HUES48 (cell line): Measurements from ENCODE around the gene CACNB4.
A peak's percentile ranks its signal among the peaks of the same experiment; 100 is the strongest.

ENCODE experiments used
- H3K27ac ChIP-seq: one replicate; pipeline ENCODE4 v1.7.0; 2013; ENCODE audit warnings: low read depth, low read length, inconsistent platforms
- H3K27me3 ChIP-seq: 2 replicates; pipeline ENCODE4 v1.6.1; 2013; ENCODE audit warnings: mild to moderate bottlenecking, low read length; ENCODE audit not compliant: control insufficient read depth, insufficient read depth
- H3K36me3 ChIP-seq: 2 replicates; pipeline ENCODE4 v1.6.1; 2013; ENCODE audit warnings: low read length; ENCODE audit not compliant: control insufficient read depth, insufficient read depth
- H3K4me1 ChIP-seq: 2 replicates; pipeline ENCODE4 v1.6.1; 2013; ENCODE audit warnings: mild to moderate bottlenecking, low read length; ENCODE audit not compliant: control insufficient read depth, insufficient read depth
- H3K4me3 ChIP-seq: 2 replicates; pipeline ENCODE4 v1.5.1; 2013; ENCODE audit warnings: mild to moderate bottlenecking, low read depth, low read length
- H3K9ac ChIP-seq: 2 replicates; pipeline ENCODE4 v1.6.1; 2013; ENCODE audit warnings: mild to moderate bottlenecking, low read depth, low read length, moderate library complexity
- H3K9me3 ChIP-seq: 2 replicates; pipeline ENCODE4 v1.6.1; 2013; ENCODE audit warnings: low read length; ENCODE audit not compliant: control insufficient read depth, insufficient read depth

The CACNB4 gene

GRCh38 chr2:151845481-151845880 lies 253.4 kb downstream of the CACNB4 start:
- no peaks in the 10 kb centered on the region for H3K4me1 ChIP-seq
- no peak overlapping the region for H3K4me3 ChIP-seq
- no peaks in the 10 kb centered on the region for H3K36me3 ChIP-seq
- H3K27ac ChIP-seq, result no peak overlapping the region
- H3K9ac ChIP-seq, result no peak overlapping the region
- no peaks in the 10 kb centered on the region for H3K9me3 ChIP-seq
- H3K27me3 ChIP-seq, result no peaks in the 10 kb centered on the region

- Histone ChIP-seq H3K9me3 (no peaks in the 10 kb centered on the region), H3K4me3 (no peak overlapping the region), H3K9ac (no peak overlapping the region), H3K4me1 (no peaks in the 10 kb centered on the region), H3K27ac (no peak overlapping the region), H3K36me3 (no peaks in the 10 kb centered on the region), H3K27me3 (no peaks in the 10 kb centered on the region)
Measured at GRCh38 chr2:151844211-151844896, 254.5 kb downstream of the CACNB4 start.

- Histone ChIP-seq H3K27ac (no peak overlapping the region), H3K9me3 (no peaks in the 10 kb centered on the region), H3K4me1 (no peaks in the 10 kb centered on the region), H3K36me3 (no peaks in the 10 kb centered on the region), H3K27me3 (no peaks in the 10 kb centered on the region), H3K4me3 (no peak overlapping the region), H3K9ac (no peak overlapping the region)
Measured at GRCh38 chr2:151843691-151844061, 255.2 kb downstream of the CACNB4 start.

- no peaks in the 10 kb centered on the region for H3K4me1 ChIP-seq
- no peaks in the 10 kb centered on the region for H3K36me3 ChIP-seq
- no peaks in the 10 kb centered on the region for H3K27me3 ChIP-seq
- H3K27ac ChIP-seq, result no peak overlapping the region
- no peak overlapping the region for H3K4me3 ChIP-seq
- H3K9ac ChIP-seq, result no peak overlapping the region
- H3K9me3 ChIP-seq, result no peaks in the 10 kb centered on the region
Measured at GRCh38 chr2:151842830-151843690, 255.8 kb downstream of the CACNB4 start.

- H3K9me3 ChIP-seq, result no peaks in the 10 kb centered on the region
- H3K36me3 ChIP-seq, result no peaks in the 10 kb centered on the region
- no peak overlapping the region for H3K27ac ChIP-seq
- no peak overlapping the region for H3K9ac ChIP-seq
- no peaks in the 10 kb centered on the region for H3K4me1 ChIP-seq
- H3K27me3 ChIP-seq, result no peaks in the 10 kb centered on the region
- H3K4me3 ChIP-seq, result no peak overlapping the region
Measured at GRCh38 chr2:151841047-151841424, 257.8 kb downstream of the CACNB4 start.

GRCh38 chr2:151840216-151841046 lies 258.4 kb downstream of the CACNB4 start:
- H3K4me3 ChIP-seq, result no peak overlapping the region
- no peaks in the 10 kb centered on the region for H3K9me3 ChIP-seq
- no peaks in the 10 kb centered on the region for H3K36me3 ChIP-seq
- H3K27ac ChIP-seq, result no peak overlapping the region
- no peaks in the 10 kb centered on the region for H3K27me3 ChIP-seq
- H3K9ac ChIP-seq, result no peak overlapping the region
- no peaks in the 10 kb centered on the region for H3K4me1 ChIP-seq

- Histone ChIP-seq H3K4me1 (no peaks in the 10 kb centered on the region), H3K9me3 (no peaks in the 10 kb centered on the region), H3K9ac (no peak overlapping the region), H3K36me3 (no peaks in the 10 kb centered on the region), H3K27ac (no peak overlapping the region), H3K27me3 (no peaks in the 10 kb centered on the region), H3K4me3 (no peak overlapping the region)
Measured at GRCh38 chr2:151837926-151838325, 260.9 kb downstream of the CACNB4 start.

- no peak overlapping the region for H3K27ac ChIP-seq
- H3K4me3 ChIP-seq, result no peak overlapping the region
- H3K9ac ChIP-seq, result no peak overlapping the region
- H3K36me3 ChIP-seq, result no peaks in the 10 kb centered on the region
- no peaks in the 10 kb centered on the region for H3K27me3 ChIP-seq
- no peaks in the 10 kb centered on the region for H3K9me3 ChIP-seq
- H3K4me1 ChIP-seq, result no peaks in the 10 kb centered on the region
Measured at GRCh38 chr2:151833984-151834383, 264.9 kb downstream of the CACNB4 start.

GRCh38 chr2:151830961-151831360 lies 267.9 kb downstream of the CACNB4 start:
- no peaks in the 10 kb centered on the region for H3K27me3 ChIP-seq
- no peak overlapping the region for H3K4me3 ChIP-seq
- H3K9ac ChIP-seq, result no peak overlapping the region
- H3K4me1 ChIP-seq, result peaks cover 17% of the 10 kb centered on the region
- H3K36me3 ChIP-seq, result no peaks in the 10 kb centered on the region
- H3K27ac ChIP-seq, result no peak overlapping the region
- no peaks in the 10 kb centered on the region for H3K9me3 ChIP-seq

GRCh38 chr2:151828890-151829324 lies 269.9 kb downstream of the CACNB4 start:
- no peaks in the 10 kb centered on the region for H3K9me3 ChIP-seq
- no peaks in the 10 kb centered on the region for H3K27me3 ChIP-seq
- peak overlapping the region; percentile 70 for H3K9ac ChIP-seq
- H3K36me3 ChIP-seq, result peaks cover 3% of the 10 kb centered on the region; the same call in 1 of the 2 replicates
- H3K4me1 ChIP-seq, result peaks cover 35% of the 10 kb centered on the region
- peak overlapping the region; percentile 27 for H3K27ac ChIP-seq
- peak overlapping the region; percentile 100 for H3K4me3 ChIP-seq
